Measurements from ENCODE around the gene UBQLN4.

UBQLN4 gene

GRCh38 chr1:156080241-156080862 lies 26.8 kb upstream of the UBQLN4 start:
- Histone ChIP-seq H3K27ac (ENCODE audit: low read depth, low read length) (peak overlapping the region; percentile 74; the same call in 1 of the 2 replicates), H3K4me3 (ENCODE audit: low read depth, low read length) (peak overlapping the region; percentile 81), H3K9ac (ENCODE audit: low read length) (peak overlapping the region; percentile 94)

GRCh38 chr1:156079762-156080161 lies 26.2 kb upstream of the UBQLN4 start:
- Histone ChIP-seq H3K9ac (ENCODE audit: low read length) (peak overlapping the region; percentile 47), H3K36me3 (ENCODE audit: control insufficient read depth, insufficient read depth, low read length) (peaks cover 16% of the 10 kb centered on the region), H3K4me1 (ENCODE audit: control insufficient read depth, insufficient read depth, low read length) (peaks cover 56% of the 10 kb centered on the region), H3K4me3 (ENCODE audit: low read depth, low read length) (peak overlapping the region; percentile 81), H3K27ac (ENCODE audit: low read depth, low read length) (no peak overlapping the region), H3K27me3 (ENCODE audit: control insufficient read depth, insufficient read depth, low read length) (no peaks in the 10 kb centered on the region), H3K9me3 (ENCODE audit: control insufficient read depth, insufficient read depth, low read depth, low read length) (no peaks in the 10 kb centered on the region)

More at GRCh38 chr1:156080241-156080862, 26.8 kb upstream of the UBQLN4 start:
- Histone ChIP-seq H3K27me3 (ENCODE audit: control insufficient read depth, insufficient read depth, low read length) (no peaks in the 10 kb centered on the region), H3K36me3 (ENCODE audit: control insufficient read depth, insufficient read depth, low read length) (peaks cover 16% of the 10 kb centered on the region), H3K4me1 (ENCODE audit: control insufficient read depth, insufficient read depth, low read length) (peaks cover 56% of the 10 kb centered on the region), H3K9me3 (ENCODE audit: control insufficient read depth, insufficient read depth, low read depth, low read length) (no peaks in the 10 kb centered on the region)

GRCh38 chr1:156078728-156079127 lies 25.1 kb upstream of the UBQLN4 start:
- peak overlapping the region; percentile 22 for H3K4me3 ChIP-seq (ENCODE audit: low read depth, low read length)
- H3K36me3 ChIP-seq (ENCODE audit: control insufficient read depth, insufficient read depth, low read length): peaks cover 16% of the 10 kb centered on the region

GRCh38 chr1:156077430-156077760 lies 23.8 kb upstream of the UBQLN4 start:
- Histone ChIP-seq H3K27me3 (ENCODE audit: control insufficient read depth, insufficient read depth, low read length) (no peaks in the 10 kb centered on the region), H3K36me3 (ENCODE audit: control insufficient read depth, insufficient read depth, low read length) (peaks cover 20% of the 10 kb centered on the region), H3K27ac (ENCODE audit: low read depth, low read length) (peak overlapping the region; percentile 66; the same call in 1 of the 2 replicates), H3K9me3 (ENCODE audit: control insufficient read depth, insufficient read depth, low read depth, low read length) (no peaks in the 10 kb centered on the region), H3K4me1 (ENCODE audit: control insufficient read depth, insufficient read depth, low read length) (peaks cover 66% of the 10 kb centered on the region), H3K4me3 (ENCODE audit: low read depth, low read length) (peak overlapping the region; percentile 44), H3K9ac (ENCODE audit: low read length) (peak overlapping the region; percentile 72)

More at GRCh38 chr1:156078728-156079127, 25.1 kb upstream of the UBQLN4 start:
- H3K27ac ChIP-seq (ENCODE audit: low read depth, low read length): no peak overlapping the region
- no peak overlapping the region for H3K9ac ChIP-seq (ENCODE audit: low read length)
- no peaks in the 10 kb centered on the region for H3K9me3 ChIP-seq (ENCODE audit: control insufficient read depth, insufficient read depth, low read depth, low read length)
- peaks cover 56% of the 10 kb centered on the region for H3K4me1 ChIP-seq (ENCODE audit: control insufficient read depth, insufficient read depth, low read length)
- H3K27me3 ChIP-seq (ENCODE audit: control insufficient read depth, insufficient read depth, low read length): no peaks in the 10 kb centered on the region

- peaks cover 68% of the 10 kb centered on the region for H3K4me1 ChIP-seq (ENCODE audit: control insufficient read depth, insufficient read depth, low read length)
- H3K27me3 ChIP-seq (ENCODE audit: control insufficient read depth, insufficient read depth, low read length): no peaks in the 10 kb centered on the region
- H3K4me3 ChIP-seq (ENCODE audit: low read depth, low read length): peak overlapping the region; percentile 44
- H3K9ac ChIP-seq (ENCODE audit: low read length): peak overlapping the region; percentile 72
- peaks cover 20% of the 10 kb centered on the region for H3K36me3 ChIP-seq (ENCODE audit: control insufficient read depth, insufficient read depth, low read length)
- no peaks in the 10 kb centered on the region for H3K9me3 ChIP-seq (ENCODE audit: control insufficient read depth, insufficient read depth, low read depth, low read length)
- H3K27ac ChIP-seq (ENCODE audit: low read depth, low read length): peak overlapping the region; percentile 66; the same call in 1 of the 2 replicates
Observed at GRCh38 chr1:156076609-156077429, 23.2 kb upstream of the UBQLN4 start.

GRCh38 chr1:156075775-156076204 lies 22.2 kb upstream of the UBQLN4 start:
- H3K4me3 ChIP-seq (ENCODE audit: low read depth, low read length): peak overlapping the region; percentile 44; the same call in 1 of the 2 replicates
- peaks cover 68% of the 10 kb centered on the region for H3K4me1 ChIP-seq (ENCODE audit: control insufficient read depth, insufficient read depth, low read length)
- no peak overlapping the region for H3K27ac ChIP-seq (ENCODE audit: low read depth, low read length)
- H3K9ac ChIP-seq (ENCODE audit: low read length): no peak overlapping the region
- H3K36me3 ChIP-seq (ENCODE audit: control insufficient read depth, insufficient read depth, low read length): peaks cover 20% of the 10 kb centered on the region
- no peaks in the 10 kb centered on the region for H3K9me3 ChIP-seq (ENCODE audit: control insufficient read depth, insufficient read depth, low read depth, low read length)
- no peaks in the 10 kb centered on the region for H3K27me3 ChIP-seq (ENCODE audit: control insufficient read depth, insufficient read depth, low read length)

GRCh38 chr1:156075162-156075561 lies 21.6 kb upstream of the UBQLN4 start:
- Histone ChIP-seq H3K4me3 (ENCODE audit: low read depth, low read length) (no peak overlapping the region), H3K9ac (ENCODE audit: low read length) (no peak overlapping the region), H3K36me3 (ENCODE audit: control insufficient read depth, insufficient read depth, low read length) (peaks cover 20% of the 10 kb centered on the region), H3K27me3 (ENCODE audit: control insufficient read depth, insufficient read depth, low read length) (no peaks in the 10 kb centered on the region), H3K27ac (ENCODE audit: low read depth, low read length) (no peak overlapping the region), H3K4me1 (ENCODE audit: control insufficient read depth, insufficient read depth, low read length) (peaks cover 67% of the 10 kb centered on the region), H3K9me3 (ENCODE audit: control insufficient read depth, insufficient read depth, low read depth, low read length) (no peaks in the 10 kb centered on the region)

- Histone ChIP-seq H3K9ac (ENCODE audit: low read length) (no peak overlapping the region), H3K4me1 (ENCODE audit: control insufficient read depth, insufficient read depth, low read length) (peaks cover 62% of the 10 kb centered on the region), H3K27ac (ENCODE audit: low read depth, low read length) (no peak overlapping the region)
Observed at GRCh38 chr1:156074661-156075060, 21.1 kb upstream of the UBQLN4 start.

GRCh38 chr1:156073740-156074139 lies 20.1 kb upstream of the UBQLN4 start:
- H3K36me3 ChIP-seq (ENCODE audit: control insufficient read depth, insufficient read depth, low read length): peaks cover 26% of the 10 kb centered on the region
- H3K9ac ChIP-seq (ENCODE audit: low read length): no peak overlapping the region
- H3K27me3 ChIP-seq (ENCODE audit: control insufficient read depth, insufficient read depth, low read length): no peaks in the 10 kb centered on the region
- H3K4me1 ChIP-seq (ENCODE audit: control insufficient read depth, insufficient read depth, low read length): peaks cover 56% of the 10 kb centered on the region
- H3K9me3 ChIP-seq (ENCODE audit: control insufficient read depth, insufficient read depth, low read depth, low read length): no peaks in the 10 kb centered on the region
- no peak overlapping the region for H3K4me3 ChIP-seq (ENCODE audit: low read depth, low read length)
- no peak overlapping the region for H3K27ac ChIP-seq (ENCODE audit: low read depth, low read length)

More at GRCh38 chr1:156074661-156075060, 21.1 kb upstream of the UBQLN4 start:
- no peak overlapping the region for H3K4me3 ChIP-seq (ENCODE audit: low read depth, low read length)
- H3K27me3 ChIP-seq (ENCODE audit: control insufficient read depth, insufficient read depth, low read length): no peaks in the 10 kb centered on the region
- H3K9me3 ChIP-seq (ENCODE audit: control insufficient read depth, insufficient read depth, low read depth, low read length): no peaks in the 10 kb centered on the region
- H3K36me3 ChIP-seq (ENCODE audit: control insufficient read depth, insufficient read depth, low read length): peaks cover 25% of the 10 kb centered on the region

- H3K36me3 ChIP-seq (ENCODE audit: control insufficient read depth, insufficient read depth, low read length): peaks cover 26% of the 10 kb centered on the region
- no peak overlapping the region for H3K9ac ChIP-seq (ENCODE audit: low read length)
Observed at GRCh38 chr1:156073110-156073687, 19.6 kb upstream of the UBQLN4 start.

GRCh38 chr1:156072251-156072650 lies 18.7 kb upstream of the UBQLN4 start:
- H3K9ac ChIP-seq (ENCODE audit: low read length): no peak overlapping the region

More at GRCh38 chr1:156073110-156073687, 19.6 kb upstream of the UBQLN4 start:
- Histone ChIP-seq H3K27ac (ENCODE audit: low read depth, low read length) (no peak overlapping the region), H3K27me3 (ENCODE audit: control insufficient read depth, insufficient read depth, low read length) (no peaks in the 10 kb centered on the region), H3K4me3 (ENCODE audit: low read depth, low read length) (no peak overlapping the region), H3K4me1 (ENCODE audit: control insufficient read depth, insufficient read depth, low read length) (peaks cover 50% of the 10 kb centered on the region), H3K9me3 (ENCODE audit: control insufficient read depth, insufficient read depth, low read depth, low read length) (no peaks in the 10 kb centered on the region)

More at GRCh38 chr1:156072251-156072650, 18.7 kb upstream of the UBQLN4 start:
- H3K27ac ChIP-seq (ENCODE audit: low read depth, low read length): no peak overlapping the region
- H3K36me3 ChIP-seq (ENCODE audit: control insufficient read depth, insufficient read depth, low read length): peaks cover 22% of the 10 kb centered on the region
- peaks cover 41% of the 10 kb centered on the region for H3K4me1 ChIP-seq (ENCODE audit: control insufficient read depth, insufficient read depth, low read length)
- H3K4me3 ChIP-seq (ENCODE audit: low read depth, low read length): no peak overlapping the region
- no peaks in the 10 kb centered on the region for H3K27me3 ChIP-seq (ENCODE audit: control insufficient read depth, insufficient read depth, low read length)
- H3K9me3 ChIP-seq (ENCODE audit: control insufficient read depth, insufficient read depth, low read depth, low read length): no peaks in the 10 kb centered on the region

Data from HUES6 (cell line).